IPS DF 19.7 (cell line): ENCODE data around the gene FUBP3.

ENCODE experiments used
- DNase-seq: peaks from one replicate; pipeline ENCODE4 v3.0.0-alpha.2; 2013; ENCODE audit warnings: low read depth, low spot score

Gene FUBP3, protein sequence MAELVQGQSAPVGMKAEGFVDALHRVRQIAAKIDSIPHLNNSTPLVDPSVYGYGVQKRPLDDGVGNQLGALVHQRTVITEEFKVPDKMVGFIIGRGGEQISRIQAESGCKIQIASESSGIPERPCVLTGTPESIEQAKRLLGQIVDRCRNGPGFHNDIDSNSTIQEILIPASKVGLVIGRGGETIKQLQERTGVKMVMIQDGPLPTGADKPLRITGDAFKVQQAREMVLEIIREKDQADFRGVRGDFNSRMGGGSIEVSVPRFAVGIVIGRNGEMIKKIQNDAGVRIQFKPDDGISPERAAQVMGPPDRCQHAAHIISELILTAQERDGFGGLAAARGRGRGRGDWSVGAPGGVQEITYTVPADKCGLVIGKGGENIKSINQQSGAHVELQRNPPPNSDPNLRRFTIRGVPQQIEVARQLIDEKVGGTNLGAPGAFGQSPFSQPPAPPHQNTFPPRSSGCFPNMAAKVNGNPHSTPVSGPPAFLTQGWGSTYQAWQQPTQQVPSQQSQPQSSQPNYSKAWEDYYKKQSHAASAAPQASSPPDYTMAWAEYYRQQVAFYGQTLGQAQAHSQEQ

DNA sequence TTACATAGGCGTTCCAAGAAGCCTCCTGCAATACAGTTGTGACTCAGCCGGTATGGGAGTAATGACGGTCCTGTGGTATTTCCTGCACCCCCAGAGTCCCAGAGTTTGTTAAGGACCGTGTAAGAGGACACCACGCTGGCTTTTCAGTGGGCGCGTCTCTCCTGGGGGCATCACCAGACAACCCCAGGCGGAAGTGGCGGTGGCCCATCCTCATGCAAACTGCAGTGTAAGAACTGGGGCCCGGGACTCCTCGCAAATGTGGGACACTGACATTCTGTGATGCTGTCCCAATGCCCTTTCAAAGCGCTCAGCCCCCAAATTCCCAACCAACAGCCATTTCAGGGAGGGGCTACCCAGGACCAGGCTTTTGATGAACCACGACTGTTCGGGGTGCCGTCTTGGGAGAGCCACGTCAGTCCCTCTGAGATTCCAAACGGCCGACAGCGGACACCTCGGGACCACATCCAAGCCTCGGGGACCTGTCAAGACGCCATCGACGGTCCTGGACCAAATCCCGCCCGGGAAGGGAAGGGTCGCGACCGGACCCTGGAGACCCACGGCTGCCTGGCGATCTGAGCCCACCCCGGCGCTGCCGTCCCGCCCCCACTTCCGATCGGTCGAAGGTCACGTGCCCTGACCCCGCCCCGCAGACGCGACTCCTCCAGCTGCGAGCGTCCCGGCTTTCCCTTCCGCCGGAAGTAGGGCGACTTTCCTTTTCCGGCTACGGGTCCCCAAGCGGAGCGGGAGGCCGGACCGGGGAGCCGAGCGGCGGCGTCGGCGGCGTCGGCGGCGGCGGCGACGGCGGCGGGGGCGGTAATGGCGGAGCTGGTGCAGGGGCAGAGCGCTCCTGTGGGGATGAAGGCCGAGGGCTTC is at the start of gene FUBP3:
FUBP3 (plus strand) TSS at position 713 of the 873 bp plus-strand sequence; CDS start at position 817, 104 bp downstream.
- no peak for DNase-seq

DNA sequence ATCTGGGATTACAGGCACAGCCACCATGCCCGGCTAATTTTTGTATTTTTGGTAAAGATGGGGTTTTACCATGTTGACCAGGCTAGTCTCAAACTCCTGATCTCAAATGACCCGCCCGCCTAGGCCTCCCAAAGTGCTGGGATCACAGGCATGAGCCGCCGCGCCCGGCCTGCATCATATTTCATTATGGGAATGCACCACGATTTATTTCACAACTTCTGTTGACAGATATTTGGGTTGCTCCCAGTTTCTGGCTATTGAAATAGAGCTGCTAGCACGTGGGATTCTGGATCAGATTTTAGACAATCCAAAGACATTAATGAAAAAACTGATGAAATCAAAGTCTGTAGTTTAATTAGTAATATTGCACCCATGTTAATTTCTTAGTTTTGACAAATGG is 48.4 kb upstream of the FUBP3 start:
- DNase-seq, result no peak

DNA sequence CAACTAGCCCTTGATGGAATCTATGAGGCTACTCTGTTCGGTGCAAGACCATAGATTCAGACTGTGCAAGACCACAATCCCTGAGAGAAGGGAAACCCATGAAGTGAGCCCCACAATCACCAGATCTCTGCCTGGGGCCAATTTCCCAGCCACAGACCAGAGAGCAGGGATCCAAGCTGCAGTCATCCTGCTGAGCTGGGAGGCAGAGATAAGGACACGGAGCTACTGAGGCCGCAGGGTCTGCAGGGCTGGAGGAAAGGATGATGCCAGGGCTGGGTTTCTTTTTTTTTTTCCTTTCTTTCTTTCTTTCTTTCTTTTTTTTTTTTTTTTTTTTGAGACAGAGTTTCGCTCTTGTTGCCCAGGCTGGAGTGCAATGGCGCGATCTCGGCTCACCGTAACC is 47.7 kb upstream of the FUBP3 start:
- no peak for DNase-seq

DNA sequence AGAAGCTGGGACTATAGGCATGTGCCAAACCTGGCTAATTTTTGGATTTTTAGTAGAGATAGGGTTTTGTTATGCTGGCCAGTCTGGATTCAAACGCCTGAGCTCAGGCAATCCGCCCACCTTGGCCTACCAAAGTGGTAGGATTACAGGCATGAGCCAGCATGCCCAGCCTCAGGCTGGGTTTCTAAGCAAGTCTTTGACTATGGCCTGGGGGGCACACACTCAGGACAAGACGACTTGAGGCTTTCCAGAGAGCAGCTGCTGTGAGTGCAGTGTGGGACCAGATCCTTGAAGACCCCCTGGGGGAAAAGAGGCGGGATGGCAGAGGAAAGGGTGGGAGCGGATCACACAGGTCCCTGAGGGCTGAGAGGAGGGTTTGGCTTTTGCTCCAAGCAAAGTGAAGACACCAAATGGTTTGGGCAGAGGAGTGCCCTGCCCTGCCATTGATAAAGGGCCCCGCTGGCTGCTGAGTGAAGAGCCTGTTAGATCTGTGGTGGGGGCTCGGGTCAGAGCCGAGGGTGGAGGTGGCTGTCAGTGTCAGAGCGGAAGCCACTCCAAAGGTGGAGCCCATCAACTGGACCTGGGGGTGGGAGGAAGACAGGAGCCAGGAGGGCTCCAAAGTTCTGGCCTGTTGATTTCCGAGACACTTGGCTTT is 46.8 kb upstream of the FUBP3 start:
- no peak for DNase-seq

DNA sequence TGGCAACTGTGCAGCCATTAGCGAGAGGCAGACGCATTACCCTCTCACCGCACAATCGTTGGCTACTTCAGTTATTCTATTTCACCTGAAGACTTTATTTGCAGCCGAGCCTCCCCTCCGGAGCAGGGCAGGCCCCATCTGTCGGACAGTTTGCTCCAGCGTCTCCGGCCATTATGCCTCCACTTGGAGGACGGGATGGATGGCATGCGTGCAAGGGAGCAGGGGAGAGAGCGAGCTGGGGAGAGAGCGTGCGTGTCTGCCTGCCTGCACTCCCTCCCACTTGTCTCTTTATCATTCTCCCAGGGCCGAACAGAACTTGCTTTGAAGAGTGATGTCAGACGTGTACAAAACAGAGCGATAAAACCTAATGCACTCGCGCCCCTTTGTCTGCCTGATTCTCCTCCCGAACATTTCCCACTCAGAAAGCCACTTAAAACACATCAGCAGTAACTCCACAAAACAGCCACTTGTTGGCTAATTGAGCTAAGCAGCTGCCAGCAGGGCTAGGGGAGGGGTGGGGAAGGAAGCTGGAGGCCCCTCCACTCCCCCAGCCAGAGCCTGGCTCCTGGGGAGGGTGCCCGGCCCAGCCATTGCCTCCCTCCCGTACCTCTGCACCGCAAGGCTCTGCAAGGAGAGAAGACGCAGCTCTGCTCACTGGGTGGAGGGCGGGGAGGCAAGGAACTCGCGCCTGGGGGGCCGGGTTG is 43.4 kb upstream of the FUBP3 start:
- no peak for DNase-seq

DNA sequence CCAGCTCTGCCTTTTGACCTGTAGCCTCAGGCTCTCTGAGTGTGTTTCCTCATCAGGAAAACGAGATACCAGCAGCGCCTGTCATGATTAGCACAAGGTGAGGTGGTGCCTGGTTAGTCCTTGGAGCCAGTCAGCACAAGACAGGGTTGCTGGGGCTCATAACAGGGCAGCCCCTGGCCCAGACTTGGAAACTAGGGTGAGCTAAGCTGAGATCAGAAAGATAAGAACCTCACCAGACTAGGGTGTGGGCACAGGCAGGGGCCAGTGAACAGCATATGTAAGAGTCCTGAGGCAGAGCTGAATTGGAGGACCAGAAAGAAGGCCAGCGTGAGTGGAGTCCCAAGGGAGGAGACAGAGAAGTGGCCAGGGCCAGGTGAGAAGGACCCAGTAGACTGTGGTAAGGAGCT is 42.7 kb upstream of the FUBP3 start:
- no peak for DNase-seq

DNA sequence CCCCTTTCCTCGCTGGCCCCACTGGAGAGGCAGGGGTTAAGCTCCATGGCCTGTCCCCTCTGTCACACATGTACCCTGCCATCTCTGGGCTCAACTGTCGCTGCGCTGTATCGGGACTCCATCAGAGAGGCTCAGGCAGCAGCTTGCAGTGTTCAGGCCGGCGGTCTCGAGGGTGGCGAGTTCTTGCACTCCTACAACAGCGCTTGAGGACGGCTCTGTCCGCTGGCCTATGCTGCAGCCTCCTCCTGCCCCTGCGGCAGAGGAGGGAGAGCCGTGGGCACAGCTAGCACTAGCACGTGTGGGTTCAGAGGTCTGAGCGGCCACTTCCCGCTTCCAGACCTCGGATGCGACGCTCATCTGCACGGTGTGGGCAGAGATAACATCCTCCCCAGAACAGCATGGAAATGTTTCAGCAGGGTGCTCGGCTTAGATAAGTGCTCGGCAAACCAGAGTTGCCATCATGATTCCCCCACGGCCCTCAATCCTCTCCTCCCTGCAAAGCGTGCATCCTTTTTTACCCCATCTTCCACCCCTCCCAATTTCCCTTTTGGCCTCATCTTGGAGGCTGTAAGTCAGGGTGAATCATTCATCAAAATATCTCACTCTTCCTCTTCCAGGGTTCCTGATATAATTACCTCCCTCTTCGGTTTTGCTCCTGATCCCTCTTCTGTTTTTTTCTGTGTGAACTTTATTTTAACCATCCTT is 41.9 kb upstream of the FUBP3 start:
- no peak for DNase-seq

DNA sequence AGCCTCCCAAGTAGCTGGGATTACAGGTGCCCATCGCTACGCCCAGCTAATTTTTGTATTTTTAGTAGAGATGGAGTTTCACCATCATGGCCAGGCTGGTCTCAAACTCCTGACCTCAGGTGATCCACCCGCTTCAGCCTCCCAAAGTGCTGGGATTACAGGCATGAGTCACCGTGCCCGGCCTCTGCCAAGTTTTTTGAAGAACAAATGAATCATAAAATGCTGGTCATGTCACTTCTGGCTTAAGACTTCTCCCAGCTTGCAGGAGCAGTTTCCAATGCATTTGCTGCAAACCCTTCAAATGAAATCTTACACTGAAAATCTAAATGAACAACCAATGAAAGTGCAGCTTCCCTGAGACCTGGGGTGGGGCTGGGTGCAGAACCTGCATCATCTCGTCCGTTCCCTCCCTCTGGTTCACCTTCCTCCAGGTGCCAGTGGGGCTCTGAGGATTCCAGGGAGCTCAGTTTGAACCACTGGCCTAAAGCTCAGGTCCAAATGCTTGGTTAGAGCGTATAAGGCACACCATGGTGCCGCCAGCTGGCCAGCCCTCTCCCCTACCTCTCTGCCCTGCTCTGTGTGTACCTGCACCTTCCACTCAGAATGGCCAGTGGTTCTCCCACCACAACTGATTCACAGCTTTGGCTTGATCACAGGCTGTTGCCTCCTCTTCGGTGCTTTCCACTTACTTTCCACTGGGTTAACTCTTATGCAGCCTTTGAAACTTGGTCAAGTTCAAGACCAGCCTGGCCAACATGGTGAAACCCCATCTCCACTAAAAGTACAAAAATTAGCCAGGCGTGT is 39.8 kb upstream of the FUBP3 start:
- DNase-seq, result no peak

DNA sequence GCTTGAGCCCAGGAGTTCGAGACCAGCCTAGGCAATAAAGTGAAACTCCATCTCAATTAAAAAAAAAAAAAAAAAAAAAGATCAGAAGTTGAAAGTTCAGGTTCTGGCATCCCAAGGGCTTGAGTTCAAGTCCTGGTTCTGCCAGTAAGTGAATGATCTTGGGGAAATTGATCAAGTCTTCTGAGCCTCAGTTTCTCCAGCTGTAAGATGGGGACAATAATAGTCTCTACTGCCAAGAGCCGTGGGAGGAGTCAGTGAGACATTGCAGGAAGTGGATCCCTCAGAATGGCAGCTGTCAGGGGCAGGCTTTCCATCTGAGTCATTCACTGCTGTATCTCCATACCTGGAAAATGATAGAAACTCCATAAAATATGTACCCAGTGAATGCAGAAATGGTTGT is 37.8 kb upstream of the FUBP3 start:
- DNase-seq, result no peak

DNA sequence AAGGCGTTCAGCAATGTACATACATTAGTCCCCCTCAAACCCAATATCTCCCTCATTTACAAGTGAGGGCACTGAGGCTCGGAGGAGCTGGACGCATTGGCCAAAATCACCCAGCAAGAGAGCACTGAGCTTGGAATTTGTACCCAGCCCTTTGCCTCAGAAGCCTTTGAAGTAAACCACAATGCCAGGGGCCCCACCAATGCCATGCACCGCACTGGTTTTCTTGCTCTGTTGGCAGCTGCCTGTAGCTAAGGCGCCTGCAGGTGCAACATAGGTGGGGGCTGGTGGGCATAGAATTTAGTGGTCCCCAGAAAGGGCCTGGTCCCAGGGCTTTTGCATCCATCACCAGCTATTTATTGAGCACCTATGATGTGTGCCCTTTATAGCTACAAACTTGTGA is 37.3 kb upstream of the FUBP3 start:
- DNase-seq, result no peak

DNA sequence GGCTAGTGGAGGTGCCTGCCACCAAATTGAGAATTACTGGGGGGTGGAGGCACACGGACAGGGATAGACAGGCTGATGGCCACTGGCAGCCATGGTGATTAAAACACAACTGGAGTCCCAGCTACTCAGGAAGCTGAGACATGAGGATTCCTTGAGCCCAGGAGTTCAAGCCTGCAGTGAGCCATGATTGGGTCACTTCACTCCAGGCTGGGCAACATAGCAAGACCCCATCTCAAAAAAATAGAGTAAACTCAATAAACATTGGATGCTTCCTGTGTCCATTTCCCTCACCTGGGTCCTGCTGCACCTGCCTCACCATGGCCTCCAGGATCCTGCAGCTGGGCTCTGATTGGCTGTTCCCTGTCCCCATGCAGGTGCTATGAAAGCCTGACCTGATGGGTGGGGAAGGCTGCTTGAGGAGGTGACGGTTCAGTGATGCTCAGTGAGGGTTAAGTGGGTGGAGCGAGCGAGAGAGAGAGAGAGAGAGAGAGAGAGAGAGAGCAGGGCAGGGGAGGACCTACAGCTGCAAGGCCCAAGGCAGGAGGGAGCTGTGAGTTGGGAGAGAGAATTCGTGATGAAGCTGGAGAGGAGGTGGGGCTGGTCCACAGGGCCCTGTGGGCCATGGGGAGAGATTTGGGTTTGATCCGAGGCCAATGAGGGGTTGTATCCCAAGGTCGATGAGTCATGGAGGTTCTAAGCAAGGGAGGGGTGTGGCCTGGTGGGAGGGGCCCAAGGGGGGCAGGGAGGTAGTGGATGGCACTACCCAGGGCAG is 36.7 kb upstream of the FUBP3 start:
- no peak for DNase-seq

DNA sequence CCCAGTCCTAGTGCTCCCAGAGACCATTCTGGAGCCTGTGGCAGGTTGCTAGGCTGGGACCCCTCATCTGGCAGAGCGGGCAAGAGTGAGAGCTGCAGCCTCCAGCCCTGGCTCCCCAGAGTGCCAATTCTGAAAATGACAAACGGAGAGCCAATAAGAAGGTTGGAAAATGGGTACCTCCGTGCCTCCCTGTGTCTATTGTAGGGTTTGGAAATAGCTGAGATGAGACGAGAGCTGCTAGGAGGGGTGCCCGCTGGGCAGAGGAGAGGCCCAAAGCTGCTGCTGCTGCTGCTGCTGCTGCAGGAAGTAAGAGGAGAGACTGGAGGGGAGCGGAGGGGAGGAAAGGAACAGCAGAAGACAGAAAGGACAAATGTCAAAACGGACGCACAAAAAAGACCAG is 36.0 kb upstream of the FUBP3 start:
- DNase-seq, result no peak

DNA sequence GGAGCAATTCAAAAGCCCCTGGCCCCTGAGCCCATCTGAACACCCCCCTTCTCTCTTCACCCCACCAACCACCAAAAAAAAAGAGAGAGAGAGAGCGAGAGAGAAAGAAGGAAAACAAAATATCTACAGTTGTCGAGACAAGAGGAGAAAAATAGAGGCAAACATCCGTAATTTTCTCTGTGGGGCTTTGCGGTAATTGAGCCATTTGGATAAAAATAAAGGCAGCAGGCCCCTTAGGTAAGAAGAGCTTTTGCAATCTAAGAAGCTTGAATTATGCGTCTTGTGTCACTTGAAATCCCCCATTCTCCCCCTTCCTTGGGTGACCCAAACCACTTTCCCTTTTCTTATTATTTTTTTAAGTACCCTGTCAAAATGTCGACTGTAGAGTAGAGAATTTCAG is 35.5 kb upstream of the FUBP3 start:
- DNase-seq, result no peak

DNA sequence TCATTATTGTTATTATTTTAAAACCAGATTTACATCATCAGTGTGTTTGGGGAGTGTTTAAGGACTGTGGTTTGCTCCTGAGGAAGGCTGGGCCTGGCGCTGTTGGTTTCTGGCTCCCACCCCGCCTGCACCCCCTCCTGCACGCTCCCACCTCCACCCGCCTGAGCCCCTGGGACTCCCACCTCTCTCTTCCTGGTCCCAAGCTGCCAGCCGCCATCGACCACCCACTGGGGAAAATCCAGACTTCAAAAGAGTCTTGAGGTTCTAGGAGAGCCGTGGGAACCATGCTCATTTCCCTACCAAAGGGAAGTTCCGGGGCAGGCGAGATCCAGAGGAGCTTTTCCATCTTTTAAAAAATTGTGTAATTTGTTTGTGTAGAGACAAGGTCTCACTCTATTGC is 35.0 kb upstream of the FUBP3 start:
- no peak for DNase-seq

DNA sequence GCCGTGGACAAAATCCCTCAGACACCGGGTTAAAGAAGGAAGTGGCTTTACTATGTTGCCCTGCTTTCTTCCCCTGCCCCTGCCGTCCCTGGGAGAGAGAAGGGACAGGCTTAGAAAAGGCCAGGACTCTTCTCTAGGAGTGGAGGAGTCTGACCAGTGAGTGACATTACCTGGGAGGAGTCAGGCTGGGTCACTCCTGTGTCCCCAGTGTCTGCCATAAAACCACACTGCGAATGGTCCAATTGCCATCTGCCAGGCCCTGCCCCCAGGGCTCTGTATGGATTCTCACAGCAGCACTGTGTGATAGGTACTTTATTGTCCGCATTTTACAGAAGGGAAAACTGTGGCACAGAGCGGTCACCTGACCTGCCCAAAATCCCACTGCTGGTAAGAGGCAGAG is 31.3 kb upstream of the FUBP3 start:
- no peak for DNase-seq

DNA sequence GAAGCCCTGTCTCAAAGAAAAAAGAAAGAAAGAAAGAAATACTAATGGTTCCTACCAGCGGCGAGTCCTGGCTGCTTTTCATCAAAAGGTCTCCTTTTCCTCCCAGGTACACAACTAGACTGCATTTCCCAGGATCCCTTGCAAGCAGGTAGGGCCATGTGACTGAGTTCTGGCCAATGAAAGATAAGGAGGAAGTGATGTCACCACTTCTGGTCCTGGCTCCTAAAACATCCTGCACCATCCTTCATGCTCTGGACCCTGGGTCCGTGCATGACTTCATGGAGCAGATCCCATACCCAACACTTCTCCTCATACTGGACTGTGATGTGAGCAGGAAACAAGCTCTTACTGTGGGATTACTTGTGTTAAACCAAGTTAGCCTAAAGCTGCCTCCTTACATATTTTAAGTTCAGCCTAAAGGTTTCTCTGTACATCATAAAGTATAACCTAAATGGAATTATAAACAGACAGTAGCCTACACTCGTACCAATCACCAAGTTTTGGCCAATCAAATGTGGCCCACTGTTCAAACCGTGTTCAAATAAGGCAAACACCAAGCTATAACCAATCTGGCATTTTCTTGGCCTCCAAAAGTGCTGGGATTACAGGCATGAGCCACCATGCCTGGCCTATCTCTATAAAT is 30.2 kb upstream of the FUBP3 start:
- peak; percentile 57 for DNase-seq

DNA sequence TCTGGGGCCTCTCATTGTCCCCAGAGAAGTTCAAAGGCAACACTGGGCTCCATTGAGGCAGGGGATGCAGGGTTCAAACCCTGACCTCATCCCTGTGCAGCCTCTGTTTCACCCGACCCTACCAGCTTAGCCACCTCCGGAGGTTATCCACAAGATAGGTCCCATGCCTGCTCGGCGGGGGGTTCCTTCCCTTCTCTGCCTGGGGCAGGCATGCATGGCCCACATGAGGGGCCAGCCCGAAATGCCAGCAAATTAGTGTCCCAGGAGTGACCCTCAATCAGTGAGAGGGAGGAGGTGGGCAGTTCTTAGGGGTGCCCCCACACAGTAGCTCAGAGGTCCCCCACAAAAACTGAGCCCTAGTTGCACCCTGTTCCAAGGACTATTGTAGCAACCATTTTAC is 24.8 kb upstream of the FUBP3 start:
- no peak for DNase-seq

DNA sequence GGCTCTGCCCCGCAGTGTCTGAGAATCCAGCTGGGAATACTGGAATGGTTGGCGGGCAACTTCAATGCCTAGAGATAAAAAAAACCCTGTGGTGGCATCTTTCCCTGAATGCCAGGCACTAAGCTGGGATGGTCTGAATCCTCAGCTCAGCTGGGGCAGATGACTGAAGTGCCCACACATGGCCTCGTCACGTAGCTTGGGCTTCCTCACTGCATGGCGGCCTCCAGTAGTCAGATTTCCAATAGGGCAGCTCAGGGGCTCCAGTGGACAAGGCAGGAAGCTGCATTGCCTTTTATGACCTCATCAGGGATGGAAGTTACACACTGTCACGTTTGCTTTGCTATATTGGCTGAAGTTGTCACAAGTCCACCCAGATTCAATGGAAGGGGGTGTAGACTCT is 24.3 kb upstream of the FUBP3 start:
- DNase-seq, result no peak

DNA sequence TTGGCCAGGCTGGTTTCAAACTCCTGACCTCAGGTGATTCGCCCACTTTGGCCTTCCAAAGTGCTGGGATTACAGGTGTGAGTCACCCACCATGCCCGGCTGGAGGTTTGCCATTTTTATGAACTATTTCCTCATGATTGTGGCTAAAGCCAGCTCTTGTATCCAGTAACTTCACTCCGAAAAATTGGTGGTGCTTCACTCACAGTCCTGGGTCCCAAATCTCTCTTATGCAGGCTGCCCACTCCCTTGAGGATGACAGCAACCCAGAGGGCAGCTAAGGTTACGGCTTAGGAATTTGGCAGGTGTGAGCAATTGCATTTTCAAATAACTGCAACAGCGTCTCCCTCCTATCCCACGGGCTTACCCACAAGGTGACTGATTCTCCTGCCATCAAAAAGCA is 23.4 kb upstream of the FUBP3 start:
- no peak for DNase-seq
